GM12874 (cell line): ENCODE data around the gene DNMBP.

Source experiments
- CTCF ChIP-seq: IDR thresholded peaks from 2 replicates; pipeline ENCODE4 v1.5.1; 2011; ENCODE audit warnings: low read depth, mild to moderate bottlenecking, control low read depth, low read length, moderate library complexity; ENCODE audit not compliant: insufficient read depth

Gene DNMBP

GRCh38 chr10:99894613-99895012 lies 115.1 kb downstream of the DNMBP start:
- TF ChIP-seq CTCF: no peak

- no peak for TF ChIP-seq CTCF
These were observed 121.1 kb downstream of the DNMBP start for GRCh38 chr10:99888622-99889021.

GRCh38 chr10:99883523-99883922 lies 126.2 kb downstream of the DNMBP start:
- TF ChIP-seq CTCF: no peak

GRCh38 chr10:99881371-99881770 lies 128.4 kb downstream of the DNMBP start:
- TF ChIP-seq CTCF: no peak

GRCh38 chr10:99880080-99880835 lies 129.5 kb downstream of the DNMBP start:
- TF ChIP-seq CTCF: no peak

GRCh38 chr10:99875473-99875872 lies 134.3 kb downstream of the DNMBP start:
- no peak for TF ChIP-seq CTCF

- TF ChIP-seq CTCF: no peak
These were observed 135.2 kb downstream of the DNMBP start for GRCh38 chr10:99874341-99875085.
